HG02884 (cell line): ENCODE results near the gene VCX3A.
"Not testable (repeated sequence)": the region's sequence is repeated elsewhere in the genome, so short reads cannot be mapped to it uniquely, and the experiment has no call there.

Experiments
- ATAC-seq: cut with Tn5 transposase; IDR thresholded peaks from one replicate; pipeline ENCODE4 v1.9.1; 2021; ENCODE audit warnings: mild to moderate bottlenecking, moderate library complexity; ENCODE audit not compliant: unreplicated experiment

Gene VCX3A

DNA sequence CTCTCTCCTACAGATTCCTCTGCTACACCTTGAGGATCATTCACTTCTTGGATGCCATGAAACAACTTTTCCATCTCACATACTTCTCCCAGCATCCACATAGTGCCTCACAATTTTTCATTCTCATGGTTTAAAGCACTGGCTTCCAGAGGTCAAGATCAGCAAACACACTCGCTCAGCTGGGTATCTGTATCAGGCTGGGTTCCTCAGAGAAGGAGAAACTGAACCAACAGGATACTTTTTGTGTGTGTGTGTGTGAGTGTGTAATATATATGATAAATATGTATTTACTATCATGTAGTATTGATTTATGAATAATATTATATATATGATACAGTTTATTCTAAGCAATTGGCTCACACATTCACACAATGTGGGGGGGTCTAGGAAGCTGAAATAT is at the start of gene VCX3A:
Gene VCX3A (minus strand): TSS at position 101 of the 400 bp plus-strand sequence. CDS start 621 bp downstream, outside the sequence.
- ATAC-seq, result not testable (repeated sequence)

DNA sequence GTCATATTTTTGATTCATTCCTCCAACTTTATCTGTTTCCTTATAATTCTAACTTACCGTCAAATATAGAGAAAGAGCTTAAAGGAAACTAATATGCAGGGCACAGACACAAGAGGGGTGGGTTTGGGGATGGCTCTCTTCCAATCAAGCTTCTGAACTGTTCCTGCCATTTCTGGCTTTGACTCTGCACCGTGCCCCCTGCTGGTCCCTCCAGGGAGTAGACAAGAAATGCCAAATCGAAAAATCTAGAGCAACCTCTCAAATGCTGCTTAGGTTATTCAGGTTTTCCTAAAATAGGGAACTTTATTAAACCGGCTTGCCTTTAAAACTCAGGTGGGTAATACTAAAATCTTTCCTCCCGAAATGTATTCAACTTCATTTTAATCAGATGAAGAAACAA is 39.8 kb upstream of the VCX3A start:
- no peak for ATAC-seq

DNA sequence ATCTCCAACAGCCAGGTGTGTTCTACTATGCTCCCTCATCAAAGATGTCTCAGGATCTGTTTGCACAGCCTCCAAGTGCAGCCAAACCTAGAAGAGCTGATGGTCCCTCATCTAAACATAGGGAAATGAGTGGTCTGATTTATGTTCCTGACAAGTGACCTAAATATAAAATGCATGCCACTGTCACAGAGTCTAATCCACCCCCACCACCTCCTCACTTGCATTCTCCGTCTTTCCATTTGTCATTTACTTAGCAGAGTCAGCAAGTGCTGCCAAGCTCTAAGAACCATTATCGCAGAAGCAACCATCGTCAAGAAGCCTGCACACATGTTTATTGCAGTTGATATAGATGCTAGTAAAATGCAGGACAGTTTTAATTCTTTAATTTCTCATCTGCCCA is 33.1 kb upstream of the VCX3A start:
- ATAC-seq, result no peak

DNA sequence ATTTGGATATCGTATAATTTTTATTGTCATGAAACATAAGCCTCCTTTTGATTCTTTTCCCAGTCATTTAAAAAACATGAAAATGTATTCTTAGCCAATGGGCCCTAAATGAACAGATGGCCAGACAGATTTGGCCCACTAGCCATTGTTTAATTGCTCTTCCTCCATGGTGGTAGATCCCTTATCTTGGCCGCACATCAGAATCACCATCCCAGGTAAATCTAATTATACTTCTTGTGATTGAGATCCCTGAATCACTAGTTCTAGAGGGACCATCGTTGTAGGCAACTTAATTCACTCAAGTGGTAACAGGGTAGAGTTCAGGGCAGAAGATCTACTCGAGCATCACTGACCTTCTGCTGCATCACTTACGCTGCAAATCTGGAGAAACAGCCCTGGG is 24.1 kb upstream of the VCX3A start:
- ATAC-seq, result no peak

DNA sequence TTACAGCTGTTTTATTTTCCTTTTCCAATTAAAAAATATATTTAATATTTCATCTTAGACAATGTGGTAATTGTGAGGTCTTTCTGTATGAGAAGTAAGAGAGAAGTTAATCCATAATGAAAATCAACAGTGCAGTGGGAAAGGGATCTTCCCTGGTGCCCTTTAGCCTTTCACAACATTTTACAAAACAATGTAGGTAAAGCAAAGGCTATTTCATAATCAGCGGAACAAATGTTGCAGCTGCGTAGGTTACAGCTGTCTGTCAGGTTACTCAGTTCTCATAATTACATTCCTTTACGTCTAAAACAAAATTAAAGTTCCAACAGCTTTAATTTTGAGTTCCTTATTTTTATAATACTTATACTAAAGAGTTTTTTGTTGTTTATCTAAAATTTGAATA is 22.8 kb upstream of the VCX3A start:
- ATAC-seq, result no peak

DNA sequence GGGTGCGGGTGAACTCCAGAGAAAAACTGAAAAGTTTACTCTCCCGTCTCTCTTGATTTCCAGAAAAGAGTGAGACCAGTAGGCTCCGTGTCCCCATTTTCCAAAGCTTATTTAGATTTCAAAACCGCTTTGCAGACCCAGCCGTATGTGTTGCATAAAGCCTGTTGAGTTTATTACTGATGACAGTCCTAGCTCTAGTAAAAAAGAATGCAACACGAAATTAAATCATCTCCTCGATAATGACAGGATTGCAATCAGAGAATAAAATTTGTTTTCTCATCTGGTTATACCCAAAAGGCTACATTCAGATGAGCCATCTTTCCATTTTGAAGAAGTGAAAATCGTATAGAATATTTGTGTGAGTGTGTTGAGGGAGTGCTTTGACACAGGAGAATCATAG is 16.1 kb upstream of the VCX3A start:
- no peak for ATAC-seq

DNA sequence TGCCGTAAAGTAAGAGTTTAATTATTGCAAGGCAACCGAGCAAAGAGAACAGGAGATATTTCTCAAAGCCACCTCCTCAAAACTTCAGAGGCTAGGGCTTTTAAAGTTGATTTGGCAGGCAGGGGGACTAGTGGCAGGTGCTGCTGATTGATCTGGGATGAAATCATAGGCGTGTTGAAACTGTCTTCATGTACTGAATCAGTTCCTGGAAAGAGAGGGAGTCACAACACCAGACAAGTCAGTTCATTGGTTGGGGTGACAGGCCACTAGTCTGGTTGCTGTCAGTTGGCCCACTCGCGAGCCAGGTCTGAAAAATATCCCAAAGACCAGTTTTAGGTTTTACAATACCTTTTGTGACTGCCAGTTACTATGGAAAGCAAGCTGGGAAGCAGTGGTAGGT is 10.8 kb upstream of the VCX3A start:
- ATAC-seq, result no peak

DNA sequence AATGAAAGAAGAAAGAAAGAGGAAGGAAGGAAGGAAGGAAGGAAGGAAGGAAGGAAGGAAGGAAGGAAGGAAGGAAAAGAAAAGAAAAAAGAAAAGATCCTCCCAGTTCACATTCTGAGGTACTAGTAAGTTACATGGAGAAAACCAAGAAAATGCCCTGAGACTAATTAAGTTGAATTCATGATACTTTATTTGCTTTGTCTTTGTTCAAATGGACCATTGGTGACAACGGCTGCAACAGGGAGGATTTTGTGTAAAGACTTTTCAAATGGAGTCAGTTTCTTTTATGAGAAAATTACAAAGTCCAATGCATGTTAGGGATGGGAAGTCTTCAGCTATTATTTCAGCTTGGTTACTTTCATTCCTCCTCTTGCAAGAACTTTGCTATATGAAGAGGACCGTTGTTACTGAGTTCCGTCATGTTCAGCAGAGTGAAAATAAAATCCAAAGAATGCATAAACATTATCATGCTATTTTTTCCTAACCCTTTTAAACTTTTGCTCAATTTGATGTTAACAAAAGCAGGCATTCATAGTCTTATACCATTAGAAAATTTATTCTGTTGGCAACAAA is 8.3 kb downstream of the VCX3A start:
- ATAC-seq, result no peak

DNA sequence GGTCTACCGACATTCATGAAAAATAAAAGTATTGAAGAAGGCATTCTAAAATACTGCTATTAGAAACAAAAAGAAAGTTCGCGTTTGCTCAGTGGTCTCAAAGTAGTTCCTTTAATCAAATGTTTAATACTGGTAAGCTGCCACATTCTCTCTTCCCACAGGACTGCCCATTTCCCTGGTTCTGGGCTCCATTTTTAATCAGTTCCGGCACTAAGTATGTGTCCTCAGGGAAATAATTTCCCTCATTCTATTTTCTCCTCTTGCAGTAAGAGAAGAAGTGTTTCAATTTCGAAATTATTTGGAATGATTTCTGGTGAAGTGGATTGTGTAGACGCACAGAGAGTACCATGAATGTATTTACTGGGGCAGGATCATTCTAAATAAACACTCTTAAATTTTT is 17.5 kb downstream of the VCX3A start:
- ATAC-seq, result no peak

DNA sequence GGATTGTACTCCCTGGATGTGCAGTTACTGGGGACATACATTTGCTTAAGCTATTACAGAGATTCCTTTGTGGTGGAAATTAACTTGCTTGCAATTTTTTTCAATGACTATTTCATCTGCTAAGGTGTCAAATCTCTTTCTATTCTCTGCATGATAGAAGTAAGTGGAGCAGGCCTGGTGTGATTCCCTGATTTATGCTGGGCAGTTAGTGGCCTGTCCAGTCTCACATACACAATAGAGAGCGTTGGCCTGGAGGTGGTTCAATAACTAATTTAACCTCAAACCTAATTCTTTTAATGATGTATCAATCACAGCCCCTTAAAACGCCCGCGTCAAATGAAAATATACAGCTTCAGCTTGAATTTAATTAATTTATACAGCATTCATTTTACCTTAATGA is 28.5 kb downstream of the VCX3A start:
- no peak for ATAC-seq

DNA sequence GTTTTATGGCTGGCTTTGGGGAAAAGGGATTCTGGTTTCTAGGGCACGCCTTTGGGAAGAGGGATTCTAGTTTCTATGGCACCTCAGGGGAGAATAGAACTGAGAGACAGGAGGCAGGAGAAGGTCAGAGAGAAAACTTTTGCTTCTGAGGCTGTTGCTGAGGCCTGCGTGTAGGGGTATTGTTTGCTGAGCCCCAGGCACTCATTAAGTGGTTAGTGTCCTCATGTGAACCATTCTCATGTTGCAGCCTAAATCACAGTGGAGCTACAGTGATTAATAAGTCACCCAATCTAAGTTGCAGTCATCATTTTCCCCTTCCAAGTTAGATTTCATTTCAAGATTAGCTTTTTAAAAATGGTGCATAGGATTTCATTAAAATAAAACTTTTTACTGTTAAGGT is 29.0 kb downstream of the VCX3A start:
- no peak for ATAC-seq

DNA sequence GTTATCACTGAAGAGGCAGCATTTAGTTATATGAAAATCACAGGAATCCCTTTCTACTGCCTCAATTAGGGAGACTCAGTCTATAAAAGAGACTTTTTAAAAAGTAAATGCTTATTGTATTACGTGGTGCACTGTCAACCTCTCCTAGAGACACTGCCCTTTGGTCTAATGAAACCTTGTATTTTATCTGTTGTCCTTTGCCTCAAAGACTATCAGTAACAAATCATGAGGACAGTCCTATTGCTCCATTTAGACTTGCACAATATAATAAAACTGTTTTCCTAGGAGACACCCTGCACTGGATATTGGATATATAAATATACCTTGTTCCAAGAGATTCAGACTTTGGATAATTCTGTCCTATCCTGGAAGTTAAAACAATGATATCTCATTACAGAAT is 34.2 kb downstream of the VCX3A start:
- no peak for ATAC-seq

DNA sequence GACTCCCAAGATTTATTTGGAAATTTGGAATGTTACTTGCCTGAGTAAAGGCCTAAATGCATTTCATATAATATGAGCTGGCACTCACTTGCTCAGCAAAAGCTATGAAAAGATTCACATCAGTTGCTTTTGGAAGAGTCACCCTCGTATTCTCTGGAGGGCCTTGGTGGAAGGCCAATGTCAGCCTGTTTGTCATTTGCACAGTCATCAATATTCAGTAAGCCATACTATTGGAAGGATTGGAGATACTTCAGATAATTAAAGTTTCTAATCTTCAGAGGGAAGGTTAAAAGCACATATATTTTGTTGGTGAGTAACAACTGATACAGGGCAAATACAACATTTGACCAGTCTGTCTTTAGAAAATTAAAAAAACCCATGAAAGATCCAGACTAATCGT is 36.6 kb downstream of the VCX3A start:
- ATAC-seq, result no peak
